Medulla oblongata (tissue), 1 donor: ENCODE data around the gene VHLL.
A peak's percentile ranks its signal among the peaks of the same experiment; 100 is the strongest.

Experiments used
- DNase-seq: peaks from one replicate; pipeline ENCODE4 v3.0.0-alpha.2; 2015; ENCODE audit errors: extremely low spot score

VHLL gene

GRCh38 chr1:156291226-156292061, 7.7 kb downstream of the VHLL start:
- peak; percentile 86 for DNase-seq

GRCh38 chr1:156289857-156290256, 9.2 kb downstream of the VHLL start:
- no peak for DNase-seq

GRCh38 chr1:156286061-156286460, 13.0 kb downstream of the VHLL start:
- DNase-seq, result no peak

GRCh38 chr1:156285437-156285836, 13.7 kb downstream of the VHLL start:
- no peak for DNase-seq

GRCh38 chr1:156284757-156285156, 14.3 kb downstream of the VHLL start:
- DNase-seq, result no peak

GRCh38 chr1:156284112-156284511, 15.0 kb downstream of the VHLL start, which contains the start of gene TMEM79:
TSS of gene TMEM79 (plus strand) at chr1:156284325. CDS start at chr1:156285227, 902 bp downstream.
- no peak for DNase-seq

GRCh38 chr1:156283521-156283920, 15.6 kb downstream of the VHLL start:
- DNase-seq, result no peak

GRCh38 chr1:156282479-156283222, 16.5 kb downstream of the VHLL start, which contains the start of gene SMG5:
TSS of gene SMG5 (minus strand) at chr1:156282825. CDS start at chr1:156282680, 145 bp downstream.
- peak; percentile 99 for DNase-seq

GRCh38 chr1:156281693-156282478, 17.2 kb downstream of the VHLL start:
- peak; percentile 34 for DNase-seq

GRCh38 chr1:156281281-156281680, 17.8 kb downstream of the VHLL start:
- no peak for DNase-seq

- DNase-seq, result no peak
Observed at GRCh38 chr1:156279837-156280236, 19.3 kb downstream of the VHLL start.

- no peak for DNase-seq
Observed at GRCh38 chr1:156276966-156277381, 22.1 kb downstream of the VHLL start.

GRCh38 chr1:156276532-156276931, 22.6 kb downstream of the VHLL start:
- DNase-seq, result no peak

- DNase-seq, result no peak
Observed at GRCh38 chr1:156270314-156270713, 28.8 kb downstream of the VHLL start.

- no peak for DNase-seq
Observed at GRCh38 chr1:156268336-156268735, 30.8 kb downstream of the VHLL start.

GRCh38 chr1:156266051-156266450, 33.1 kb downstream of the VHLL start:
- no peak for DNase-seq

GRCh38 chr1:156263288-156263655, 35.8 kb downstream of the VHLL start:
- DNase-seq, result no peak

- no peak for DNase-seq
Observed at GRCh38 chr1:156262461-156263287, 36.4 kb downstream of the VHLL start.

GRCh38 chr1:156260896-156261295, 38.2 kb downstream of the VHLL start:
- DNase-seq, result peak; percentile 90

- peak; percentile 79 for DNase-seq
Observed at GRCh38 chr1:156259805-156260204, 39.3 kb downstream of the VHLL start.

- no peak for DNase-seq
Observed at GRCh38 chr1:156258859-156259258, 40.2 kb downstream of the VHLL start.
